Loucy (cell line): ENCODE data around the gene ADGRF3.

Experiments
- EZH2phosphoT487 ChIP-seq: fragments of 200-600 bp; IDR thresholded peaks from 2 replicates; pipeline ENCODE4 v1.6.1; 2018; ENCODE audit warnings: antibody characterized with exemption, mild to moderate bottlenecking, moderate library complexity, borderline replicate concordance
- TF ChIP-seq, protein P1 (sequence below): fragments of 200-600 bp; sonication (generic); conservative IDR thresholded peaks from 2 replicates; pipeline ENCODE4 v1.5.1; 2014; ENCODE audit warnings: mild to moderate bottlenecking, antibody characterized with exemption, low read length

DNA sequence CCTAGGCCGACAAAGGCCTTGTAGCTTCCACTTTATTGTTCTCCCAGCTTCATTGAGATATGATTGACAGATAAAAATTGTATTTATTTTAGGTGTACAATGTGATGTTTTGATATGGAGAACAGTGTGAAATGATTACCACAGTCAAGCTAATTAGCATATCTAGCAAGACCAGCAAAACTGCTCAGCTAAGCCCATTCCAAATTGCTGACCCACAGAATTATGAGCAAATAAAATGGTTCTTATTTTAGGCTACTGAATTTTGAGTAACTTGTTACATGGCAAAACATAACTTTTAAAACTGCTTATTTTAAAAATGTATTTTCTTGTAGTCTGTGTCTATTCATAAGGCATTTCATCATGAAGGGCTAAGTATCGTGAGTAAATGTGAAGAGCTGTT, 9.3 kb downstream of the ADGRF3 start:
- TF ChIP-seq, protein P1, sequence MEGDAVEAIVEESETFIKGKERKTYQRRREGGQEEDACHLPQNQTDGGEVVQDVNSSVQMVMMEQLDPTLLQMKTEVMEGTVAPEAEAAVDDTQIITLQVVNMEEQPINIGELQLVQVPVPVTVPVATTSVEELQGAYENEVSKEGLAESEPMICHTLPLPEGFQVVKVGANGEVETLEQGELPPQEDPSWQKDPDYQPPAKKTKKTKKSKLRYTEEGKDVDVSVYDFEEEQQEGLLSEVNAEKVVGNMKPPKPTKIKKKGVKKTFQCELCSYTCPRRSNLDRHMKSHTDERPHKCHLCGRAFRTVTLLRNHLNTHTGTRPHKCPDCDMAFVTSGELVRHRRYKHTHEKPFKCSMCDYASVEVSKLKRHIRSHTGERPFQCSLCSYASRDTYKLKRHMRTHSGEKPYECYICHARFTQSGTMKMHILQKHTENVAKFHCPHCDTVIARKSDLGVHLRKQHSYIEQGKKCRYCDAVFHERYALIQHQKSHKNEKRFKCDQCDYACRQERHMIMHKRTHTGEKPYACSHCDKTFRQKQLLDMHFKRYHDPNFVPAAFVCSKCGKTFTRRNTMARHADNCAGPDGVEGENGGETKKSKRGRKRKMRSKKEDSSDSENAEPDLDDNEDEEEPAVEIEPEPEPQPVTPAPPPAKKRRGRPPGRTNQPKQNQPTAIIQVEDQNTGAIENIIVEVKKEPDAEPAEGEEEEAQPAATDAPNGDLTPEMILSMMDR, result no peak
- no peak for TF ChIP-seq EZH2phosphoT487
